Trophoblast cell (in vitro differentiated cells and primary cell): ENCODE results near the gene IRAG1.

ENCODE experiments used
- DNase-seq, 2 donors: peaks; one replicate each; pipeline ENCODE4 v3.0.0-alpha.2; 2016
- H2AFZ ChIP-seq: 2 replicates; pipeline ENCODE4 v1.6.1; 2013; ENCODE audit warnings: low read length, moderate library complexity, mild to moderate bottlenecking; ENCODE audit not compliant: insufficient read depth, poor library complexity
- H2AK5ac ChIP-seq: 2 replicates; pipeline ENCODE4 v1.6.1; 2013; ENCODE audit warnings: mild to moderate bottlenecking, low read length
- H2BK120ac ChIP-seq: 2 replicates; pipeline ENCODE4 v1.6.1; 2013; ENCODE audit warnings: low read length, mild to moderate bottlenecking, moderate library complexity; ENCODE audit not compliant: insufficient read depth, poor library complexity
- H2BK12ac ChIP-seq: 2 replicates; pipeline ENCODE4 v1.6.1; 2013; ENCODE audit warnings: mild to moderate bottlenecking, low read length, moderate library complexity
- H2BK5ac ChIP-seq: 2 replicates; pipeline ENCODE4 v1.6.1; 2013; ENCODE audit warnings: low read length, low read depth, moderate library complexity, mild to moderate bottlenecking; ENCODE audit not compliant: poor library complexity
- H3K14ac ChIP-seq: 2 replicates; pipeline ENCODE4 v1.6.1; 2013; ENCODE audit warnings: mild to moderate bottlenecking, low read length
- H3K18ac ChIP-seq: 2 replicates; pipeline ENCODE4 v1.6.1; 2013; ENCODE audit warnings: mild to moderate bottlenecking, low read length
- H3K23ac ChIP-seq: 2 replicates; pipeline ENCODE4 v1.6.1; 2013; ENCODE audit warnings: low read length
- H3K27ac ChIP-seq: 2 replicates; pipeline ENCODE4 v1.5.1; 2013; ENCODE audit warnings: low read depth, mild to moderate bottlenecking, inconsistent platforms, low read length, moderate library complexity
- H3K27me3 ChIP-seq: 2 replicates; pipeline ENCODE4 v1.6.1; 2013; ENCODE audit warnings: inconsistent platforms, mild to moderate bottlenecking, low read length, moderate library complexity; ENCODE audit not compliant: insufficient read depth
- H3K36me3 ChIP-seq, 2 experiments: 1 replicate in 1 of 2; 2 replicates in 1 of 2; pipeline ENCODE4 v1.6.1; 2013; ENCODE audit warnings: low read length in 2 of 2, mild to moderate bottlenecking in 2 of 2, moderate library complexity in 1 of 2; ENCODE audit not compliant: insufficient read depth in 2 of 2, control insufficient read depth in 1 of 2
- H3K4ac ChIP-seq: 2 replicates; pipeline ENCODE4 v1.6.1; 2013; ENCODE audit warnings: low read depth, mild to moderate bottlenecking, low read length, moderate library complexity
- H3K4me1 ChIP-seq, 2 experiments: 1 replicate in 1 of 2; 2 replicates in 1 of 2; pipeline ENCODE4 v1.6.1; 2013; ENCODE audit warnings: low read length in 2 of 2, mild to moderate bottlenecking in 2 of 2, moderate library complexity in 1 of 2; ENCODE audit not compliant: insufficient read depth in 2 of 2, control insufficient read depth in 1 of 2
- H3K4me2 ChIP-seq: 2 replicates; pipeline ENCODE4 v1.6.1; 2013; ENCODE audit warnings: inconsistent platforms, mild to moderate bottlenecking, low read length, moderate library complexity
- H3K4me3 ChIP-seq: 2 replicates; pipeline ENCODE4 v1.5.1; 2013; ENCODE audit warnings: mild to moderate bottlenecking, low read depth, low read length, inconsistent platforms
- H3K79me1 ChIP-seq: one replicate; pipeline ENCODE4 v1.6.1; 2013; ENCODE audit warnings: low read length
- H3K79me2 ChIP-seq: 2 replicates; pipeline ENCODE4 v1.6.1; 2013; ENCODE audit warnings: low read length, mild to moderate bottlenecking; ENCODE audit not compliant: control insufficient read depth, insufficient read depth, poor library complexity
- H3K9ac ChIP-seq: 2 replicates; pipeline ENCODE4 v1.6.1; 2013; ENCODE audit warnings: mild to moderate bottlenecking, low read length
- H3K9me3 ChIP-seq: 2 replicates; pipeline ENCODE4 v1.6.1; 2013; ENCODE audit warnings: low read depth, mild to moderate bottlenecking, control low read depth, inconsistent platforms, low read length; ENCODE audit not compliant: insufficient read depth
- H4K12ac ChIP-seq: 2 replicates; pipeline ENCODE4 v1.6.1; 2013; ENCODE audit warnings: low read depth, mild to moderate bottlenecking, low read length, moderate library complexity
- H4K8ac ChIP-seq: 2 replicates; pipeline ENCODE4 v1.6.1; 2013; ENCODE audit warnings: low read depth, mild to moderate bottlenecking, low read length, moderate library complexity
- H4K91ac ChIP-seq: one replicate; pipeline ENCODE4 v1.6.1; 2013; ENCODE audit warnings: low read depth, mild to moderate bottlenecking, low read length, moderate library complexity
- WGBS: extraction: QIAGEN DNeasy Blood & Tissue Kit; methylation state at CpG from one replicate; pipeline ENCODE4 v1.1.7; 2013; ENCODE audit warnings: missing lambda C conversion rate; ENCODE audit not compliant: insufficient read length, insufficient coverage; ENCODE audit errors: extremely low coverage; 5-methylcytosine and 5-hydroxymethylcytosine counted together

Gene IRAG1

DNA sequence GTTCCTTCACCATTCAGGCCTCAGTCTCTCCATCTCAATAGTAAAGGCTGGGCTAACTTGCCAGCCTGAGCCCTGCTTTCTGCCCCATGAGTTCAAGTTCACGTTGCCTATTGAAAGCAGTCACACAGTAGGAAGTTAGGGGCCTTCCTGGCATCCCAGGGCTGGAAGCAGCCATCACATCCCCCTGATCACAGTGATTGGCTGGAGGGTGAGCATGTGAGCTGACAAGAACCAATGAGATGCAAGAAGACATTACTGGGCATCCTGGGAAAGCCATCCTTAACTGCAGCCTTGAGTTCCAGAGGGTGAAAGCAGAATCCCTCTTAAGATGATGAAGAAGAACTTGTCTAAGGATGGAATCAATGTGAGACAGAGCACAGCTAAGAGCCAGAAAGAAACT is 29.1 kb downstream of the IRAG1 start:
- no peak overlapping the region for H3K4me2 ChIP-seq
- no peaks in the 10 kb centered on the region for H3K79me2 ChIP-seq
- H4K12ac ChIP-seq: no peak overlapping the region
- no peak overlapping the region for H3K4ac ChIP-seq
- no peak overlapping the region for H4K8ac ChIP-seq
- no peak overlapping the region for H2AFZ ChIP-seq
- peak overlapping the region; percentile 12 for H4K91ac ChIP-seq
- no peaks in the 10 kb centered on the region for H3K27me3 ChIP-seq
- H3K4me1 ChIP-seq: peaks cover 9 to 20% of the 10 kb centered on the region in 2 experiments
- no peak overlapping the region for H2BK12ac ChIP-seq
- no peak overlapping the region for H2AK5ac ChIP-seq
- no peaks in the 10 kb centered on the region for H3K9me3 ChIP-seq
- no peaks in the 10 kb centered on the region for H3K36me3 ChIP-seq
- no peak overlapping the region for H3K9ac ChIP-seq
- no peak overlapping the region for H2BK5ac ChIP-seq
- no peak overlapping the region for H2BK120ac ChIP-seq
- H3K23ac ChIP-seq: no peak overlapping the region
- no peak overlapping the region for H3K4me3 ChIP-seq
- H3K14ac ChIP-seq: no peak overlapping the region
- no CpG with 5 or more reads among the region's 1 CpG for WGBS
- no peak overlapping the region for H3K18ac ChIP-seq
- H3K27ac ChIP-seq: no peak overlapping the region
- H3K79me1 ChIP-seq: peaks cover 8% of the 10 kb centered on the region
- DNase-seq: no peak

DNA sequence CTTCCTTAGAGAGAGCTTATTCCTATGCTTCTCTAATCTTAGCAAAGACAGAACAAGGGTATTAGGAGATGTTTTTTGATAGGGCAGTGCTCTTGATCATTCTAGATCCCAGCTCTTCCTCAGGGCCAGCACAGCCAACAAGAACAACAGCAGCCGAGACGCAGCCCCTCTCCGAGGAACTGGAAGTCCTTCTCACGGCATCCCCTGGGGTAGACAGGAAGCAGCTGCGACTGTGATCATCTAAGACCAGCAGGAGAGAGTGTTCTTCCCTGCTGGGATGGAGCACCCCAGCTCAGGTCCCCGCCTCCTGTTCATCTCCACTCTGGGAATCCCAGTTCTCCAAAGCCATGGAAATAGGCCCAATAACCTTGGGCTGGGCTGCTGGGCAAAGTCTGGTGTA is 29.6 kb downstream of the IRAG1 start:
- peaks cover 13 to 20% of the 10 kb centered on the region in 2 experiments for H3K4me1 ChIP-seq
- H4K8ac ChIP-seq: no peak overlapping the region
- no peak overlapping the region for H3K18ac ChIP-seq
- no peaks in the 10 kb centered on the region for H3K27me3 ChIP-seq
- H3K4me2 ChIP-seq: no peak overlapping the region
- no peak overlapping the region for H3K27ac ChIP-seq
- no peaks in the 10 kb centered on the region for H3K36me3 ChIP-seq
- no peaks in the 10 kb centered on the region for H3K9me3 ChIP-seq
- no peak overlapping the region for H2BK12ac ChIP-seq
- no peak overlapping the region for H4K12ac ChIP-seq
- H3K14ac ChIP-seq: peak overlapping the region; percentile 13
- H3K79me2 ChIP-seq: no peaks in the 10 kb centered on the region
- no peak overlapping the region for H2AK5ac ChIP-seq
- no peak overlapping the region for H3K9ac ChIP-seq
- H4K91ac ChIP-seq: peak overlapping the region; percentile 29
- H3K23ac ChIP-seq: no peak overlapping the region
- no peak overlapping the region for H2AFZ ChIP-seq
- H2BK5ac ChIP-seq: no peak overlapping the region
- no peak for DNase-seq
- H3K4ac ChIP-seq: no peak overlapping the region
- H3K79me1 ChIP-seq: peaks cover 12% of the 10 kb centered on the region
- H3K4me3 ChIP-seq: no peak overlapping the region
- H2BK120ac ChIP-seq: peak overlapping the region; percentile 31
- no CpG with 5 or more reads among the region's 6 CpGs for WGBS

DNA sequence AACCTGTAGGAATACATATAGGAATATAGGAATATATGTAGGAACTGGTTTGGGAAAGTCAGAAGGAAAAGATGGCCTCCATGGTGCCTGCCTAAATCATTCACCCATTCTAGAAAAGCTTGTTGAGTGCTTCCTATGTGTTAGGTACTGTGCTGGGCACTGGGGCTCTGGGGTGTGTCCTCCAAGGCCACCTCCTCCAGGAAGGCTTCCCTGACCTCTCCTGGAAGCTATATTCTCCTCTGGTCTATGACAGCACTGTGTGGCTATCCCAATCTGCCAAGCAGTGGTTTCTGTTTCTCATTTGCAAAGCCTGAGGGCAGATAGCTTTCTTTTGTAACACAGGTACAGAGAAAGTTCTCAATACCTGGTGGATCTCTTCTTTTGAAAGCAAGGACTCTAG is 30.2 kb downstream of the IRAG1 start:
- Histone ChIP-seq H2BK120ac (no peak overlapping the region), H4K91ac (no peak overlapping the region), H3K79me1 (peaks cover 18% of the 10 kb centered on the region), H2BK5ac (no peak overlapping the region), H4K12ac (no peak overlapping the region), H3K4me2 (no peak overlapping the region), H2AFZ (no peak overlapping the region), H3K9ac (no peak overlapping the region), H3K27me3 (no peaks in the 10 kb centered on the region), H2AK5ac (no peak overlapping the region), H3K4ac (no peak overlapping the region), H3K4me3 (no peak overlapping the region), H3K4me1 (peaks cover 20 to 24% of the 10 kb centered on the region in 2 experiments), H3K27ac (no peak overlapping the region), H2BK12ac (no peak overlapping the region), H3K14ac (no peak overlapping the region), H3K9me3 (no peaks in the 10 kb centered on the region), H4K8ac (no peak overlapping the region), H3K79me2 (no peaks in the 10 kb centered on the region), H3K36me3 (no peaks in the 10 kb centered on the region), H3K18ac (no peak overlapping the region), H3K23ac (no peak overlapping the region)
- peak in 1 of 2 donors; percentile 25 for DNase-seq

DNA sequence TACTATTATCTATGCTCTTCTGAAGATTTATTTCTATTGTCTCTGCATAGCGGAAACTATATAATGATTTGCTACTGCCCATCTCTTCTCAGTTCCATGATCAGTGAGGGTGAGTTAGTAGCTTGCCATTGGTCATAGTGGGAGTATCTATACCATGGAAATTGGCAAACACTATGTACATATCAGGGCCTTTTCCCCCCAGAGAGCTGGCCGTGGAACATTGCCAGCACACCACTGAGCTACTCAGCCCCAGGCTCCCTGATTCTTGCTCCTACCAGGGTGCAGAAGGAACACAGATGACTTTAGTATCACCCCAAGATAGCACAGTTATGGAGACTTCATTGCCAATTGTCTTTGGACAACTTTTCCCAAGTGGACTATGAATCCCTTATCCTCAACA is 33.2 kb downstream of the IRAG1 start:
- Histone ChIP-seq H2BK12ac (peak overlapping the region; percentile 37), H3K36me3 (no peaks in the 10 kb centered on the region), H3K23ac (no peak overlapping the region), H2AFZ (no peak overlapping the region), H3K27ac (no peak overlapping the region), H3K27me3 (no peaks in the 10 kb centered on the region), H3K14ac (peak overlapping the region; percentile 33), H3K79me1 (peaks cover 24% of the 10 kb centered on the region), H2BK5ac (no peak overlapping the region), H3K4me1 (peaks cover 18 to 27% of the 10 kb centered on the region in 2 experiments), H4K12ac (no peak overlapping the region), H3K79me2 (no peaks in the 10 kb centered on the region), H4K91ac (peak overlapping the region; percentile 59), H3K4me3 (no peak overlapping the region), H2AK5ac (no peak overlapping the region), H4K8ac (no peak overlapping the region), H3K4ac (no peak overlapping the region), H3K18ac (no peak overlapping the region), H2BK120ac (peak overlapping the region; percentile 19), H3K9me3 (no peaks in the 10 kb centered on the region), H3K9ac (no peak overlapping the region), H3K4me2 (no peak overlapping the region)
- no CpG with 5 or more reads among the region's 2 CpGs for WGBS
- DNase-seq: no peak
